Effector CD4-positive, alpha-beta T cell (primary cell): Measurements from ENCODE around the gene AGAP1.

Experiments
- DNase-seq: peaks from one replicate; pipeline ENCODE4 v3.0.0-alpha.2; 2020

Gene AGAP1

GRCh38 chr2:235489897-235490296 is 3.9 kb upstream of the AGAP1 start:
- DNase-seq, result no peak

DNA sequence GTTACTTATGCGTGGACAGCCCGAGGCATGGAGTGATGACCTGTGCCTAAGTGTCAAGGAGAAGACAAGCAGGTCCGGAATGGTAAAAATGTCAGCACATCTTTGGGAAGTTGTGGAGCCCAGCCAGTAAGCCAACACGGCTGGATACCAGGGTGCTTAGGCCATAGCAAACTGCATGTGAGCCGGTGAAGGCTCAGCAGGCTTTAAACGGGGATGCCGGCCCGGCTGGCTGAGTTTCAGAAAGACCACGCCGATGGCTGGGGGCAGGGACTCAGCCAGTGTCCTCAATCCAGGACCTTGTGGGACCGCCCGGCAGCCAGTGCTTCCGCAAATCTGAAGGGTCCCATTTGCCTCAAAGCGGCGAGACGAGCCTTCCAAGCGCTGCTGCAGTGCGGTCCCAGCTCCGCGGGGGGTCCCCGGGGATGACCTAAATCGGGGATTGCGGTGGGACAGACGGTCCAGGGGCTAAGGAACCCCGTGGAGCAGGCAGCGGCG is 946 bp upstream of the AGAP1 start:
- no peak for DNase-seq

DNA sequence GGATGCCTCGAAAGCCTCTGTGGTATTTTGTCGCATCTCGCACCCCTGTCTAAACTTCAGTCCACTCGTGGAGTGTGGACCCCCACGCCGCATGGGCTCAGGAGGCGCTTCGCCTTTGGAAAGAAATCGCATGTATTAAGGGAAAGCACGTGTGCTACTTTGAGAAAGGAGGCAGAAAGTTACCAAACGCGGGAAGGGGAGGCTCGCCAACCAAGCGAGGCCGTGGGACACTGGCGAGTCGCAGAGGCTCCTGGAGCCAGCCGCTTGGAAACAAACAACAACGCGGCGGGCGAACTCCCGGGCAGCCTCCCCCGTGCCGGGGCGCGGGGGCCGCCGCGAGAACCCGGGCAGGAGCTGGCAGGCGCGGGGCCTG is 455 bp upstream of the AGAP1 start:
- no peak for DNase-seq

DNA sequence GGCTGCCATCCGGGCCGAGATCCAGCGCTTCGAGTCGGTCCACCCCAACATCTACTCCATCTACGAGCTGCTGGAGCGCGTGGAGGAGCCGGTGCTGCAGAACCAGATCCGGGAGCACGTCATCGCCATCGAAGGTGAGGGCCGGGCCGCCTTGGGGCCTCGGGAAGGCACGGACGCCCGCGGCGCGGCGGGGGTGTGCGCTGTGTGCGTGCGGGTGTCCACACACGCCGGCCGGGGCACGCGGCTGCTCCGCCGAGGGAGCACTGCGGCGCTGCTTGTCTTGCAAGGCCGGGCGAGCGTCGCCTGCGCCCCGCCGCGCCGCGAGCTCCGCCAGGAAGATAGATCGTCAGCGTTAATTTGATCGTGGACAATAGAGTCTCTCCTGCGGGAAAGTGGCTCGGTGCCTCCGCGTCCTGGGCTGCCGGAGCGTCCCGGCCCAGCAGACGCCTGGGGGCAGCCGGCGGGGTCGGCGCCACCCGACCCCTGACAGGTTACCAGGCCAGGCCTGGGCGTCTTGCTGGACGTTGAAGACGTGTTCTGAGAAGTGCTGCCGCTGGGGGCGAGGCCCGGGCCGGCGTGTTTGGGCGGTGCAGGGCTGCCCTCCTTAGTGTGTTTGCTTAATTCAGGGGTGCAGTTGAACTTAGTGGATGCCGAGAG is 1.0 kb downstream of the AGAP1 start:
- DNase-seq, result no peak

DNA sequence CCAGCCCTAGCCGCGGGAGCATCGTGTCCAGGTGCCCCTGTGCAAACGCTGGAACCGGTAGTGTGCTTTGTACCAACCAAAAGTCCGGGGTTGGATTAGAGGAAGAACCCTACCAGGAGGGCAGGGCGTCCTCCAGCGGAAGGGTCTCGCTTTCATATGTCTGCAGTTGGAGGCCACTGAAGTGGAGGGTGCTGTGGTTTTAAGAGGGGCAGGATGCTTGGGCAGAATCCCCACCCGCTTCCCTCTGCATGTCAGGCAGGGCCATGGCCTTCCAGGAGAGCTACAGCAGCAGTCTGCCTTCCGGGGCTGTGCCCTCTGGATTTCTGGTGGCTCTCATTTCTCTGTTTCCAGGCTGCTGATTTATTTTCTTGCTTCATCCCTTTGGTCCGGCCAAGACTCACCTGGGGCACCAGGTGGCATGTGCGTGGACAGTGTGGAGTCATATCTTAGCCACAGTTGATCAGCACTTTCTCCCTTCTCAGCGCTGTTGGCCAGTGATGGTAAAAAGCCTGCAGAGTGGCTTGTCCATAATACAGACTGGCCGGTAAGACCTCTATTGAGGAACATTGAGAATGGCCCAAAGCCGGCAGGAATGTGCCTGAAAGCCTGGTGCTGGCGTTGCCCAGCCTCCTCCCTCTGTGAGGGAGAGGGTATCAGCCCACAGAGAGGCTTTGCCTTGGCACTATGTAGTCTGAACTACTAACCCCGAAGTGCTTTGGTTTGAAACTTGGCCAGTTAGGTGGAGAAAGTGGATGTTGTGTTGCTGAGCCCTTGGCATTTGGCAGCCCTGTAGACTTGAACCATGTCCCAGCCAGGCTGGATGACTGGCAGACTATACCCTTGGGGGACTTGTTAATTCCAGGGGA is 1.8 kb downstream of the AGAP1 start:
- no peak for DNase-seq

GRCh38 chr2:235496239-235496621 is 2.4 kb downstream of the AGAP1 start:
- no peak for DNase-seq

GRCh38 chr2:235497096-235497495 is 3.3 kb downstream of the AGAP1 start:
- no peak for DNase-seq

DNA sequence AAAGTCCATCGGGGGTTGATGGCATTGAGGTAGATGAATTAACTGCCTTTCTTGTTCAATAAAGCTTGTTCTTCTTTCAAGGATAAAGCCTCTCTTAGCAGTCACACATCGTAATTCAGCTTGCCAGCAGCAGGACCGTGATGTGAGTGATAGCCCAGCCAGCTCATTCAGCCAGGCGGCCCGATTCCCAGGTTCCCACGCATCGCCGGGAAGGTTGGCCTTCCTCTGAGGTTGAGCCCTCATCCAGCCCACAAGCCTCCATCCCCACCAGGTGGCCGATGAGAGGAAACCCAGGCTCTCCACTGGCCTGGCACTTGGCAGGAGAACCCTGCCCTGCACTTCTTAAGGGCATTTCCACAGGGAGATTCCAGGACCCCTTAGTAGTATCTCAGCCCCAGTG is 4.7 kb downstream of the AGAP1 start:
- no peak for DNase-seq

GRCh38 chr2:235498946-235499812 is 5.3 kb downstream of the AGAP1 start:
- no peak for DNase-seq

GRCh38 chr2:235500110-235500760 is 6.4 kb downstream of the AGAP1 start:
- DNase-seq, result no peak

DNA sequence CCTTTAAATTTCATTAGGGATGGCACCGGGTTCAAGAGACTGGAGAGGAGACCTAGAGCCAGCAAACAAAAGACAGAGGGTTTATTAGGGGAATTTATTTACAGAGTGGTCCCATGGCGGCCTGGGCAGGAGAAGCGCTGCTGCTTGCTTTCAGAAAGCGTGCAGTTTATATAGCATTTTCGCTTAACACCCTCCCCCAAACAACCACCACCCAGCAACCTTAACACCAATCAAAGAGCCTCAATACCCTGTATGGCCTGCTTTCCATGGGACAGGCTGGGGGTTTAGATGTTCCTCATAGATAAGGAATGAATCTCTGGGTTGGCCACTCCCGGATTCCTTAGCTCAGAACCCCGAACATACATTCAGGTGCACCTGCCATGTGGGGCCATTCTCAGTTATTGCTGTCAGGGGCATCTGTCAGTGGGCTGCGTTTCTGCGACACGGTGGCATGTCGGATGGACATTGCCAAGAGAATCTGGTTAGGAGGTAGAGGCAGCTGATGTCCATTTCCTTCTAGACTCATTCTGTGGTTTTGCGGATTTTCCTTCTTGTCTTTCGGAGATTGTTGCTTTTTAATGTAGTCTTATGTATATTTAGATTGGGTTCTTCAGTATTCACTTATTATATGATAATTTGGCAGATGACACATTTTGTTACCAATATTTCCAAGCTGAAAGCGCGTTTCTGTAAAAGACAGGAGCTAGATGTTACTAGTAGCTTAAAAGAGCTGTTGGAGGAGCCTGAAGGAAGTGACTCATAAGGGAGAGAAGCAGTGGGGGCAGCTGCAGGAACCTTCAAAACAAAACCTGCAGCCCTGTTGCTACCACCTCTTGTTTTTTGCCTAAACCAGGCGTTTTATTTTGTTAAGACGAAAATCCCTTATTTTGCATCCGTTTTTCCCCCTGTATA is 7.2 kb downstream of the AGAP1 start:
- no peak for DNase-seq

DNA sequence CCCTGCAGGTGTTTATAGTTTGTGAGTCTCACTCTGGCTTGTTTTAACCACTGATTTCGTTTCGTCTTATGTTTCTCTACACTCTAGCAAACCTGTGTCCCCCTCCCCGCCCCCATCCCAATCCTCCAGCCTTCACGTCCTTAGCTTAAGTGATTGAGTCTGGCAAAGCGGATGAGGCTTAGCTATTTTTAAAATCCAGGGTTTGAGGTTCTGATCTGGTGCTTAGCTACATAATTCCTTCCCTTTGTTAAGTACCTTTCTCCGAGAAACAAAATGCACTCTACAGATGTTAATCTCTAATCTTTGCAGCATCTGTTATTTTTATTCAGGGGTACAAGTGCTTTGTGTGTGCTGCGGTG is 7.8 kb downstream of the AGAP1 start:
- no peak for DNase-seq

DNA sequence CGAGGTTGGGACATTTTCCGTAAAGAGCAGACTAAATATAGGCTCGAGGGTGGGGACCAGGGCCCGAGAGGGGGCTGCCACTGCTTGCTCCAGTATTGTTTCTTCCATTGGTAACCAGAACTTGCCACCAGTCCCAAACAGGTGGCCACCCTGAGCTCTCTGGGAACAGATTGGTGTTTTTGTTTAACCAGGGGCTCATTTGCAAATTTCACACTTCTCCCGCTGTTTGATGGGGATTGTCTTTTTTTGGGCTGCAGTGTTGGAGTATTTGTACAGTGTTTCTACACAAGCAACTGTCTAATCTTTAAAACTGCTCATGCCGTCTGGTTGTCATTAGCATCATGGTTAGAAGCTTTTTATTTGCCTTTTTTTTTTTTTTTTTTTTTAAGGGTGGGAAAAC is 8.5 kb downstream of the AGAP1 start:
- no peak for DNase-seq

DNA sequence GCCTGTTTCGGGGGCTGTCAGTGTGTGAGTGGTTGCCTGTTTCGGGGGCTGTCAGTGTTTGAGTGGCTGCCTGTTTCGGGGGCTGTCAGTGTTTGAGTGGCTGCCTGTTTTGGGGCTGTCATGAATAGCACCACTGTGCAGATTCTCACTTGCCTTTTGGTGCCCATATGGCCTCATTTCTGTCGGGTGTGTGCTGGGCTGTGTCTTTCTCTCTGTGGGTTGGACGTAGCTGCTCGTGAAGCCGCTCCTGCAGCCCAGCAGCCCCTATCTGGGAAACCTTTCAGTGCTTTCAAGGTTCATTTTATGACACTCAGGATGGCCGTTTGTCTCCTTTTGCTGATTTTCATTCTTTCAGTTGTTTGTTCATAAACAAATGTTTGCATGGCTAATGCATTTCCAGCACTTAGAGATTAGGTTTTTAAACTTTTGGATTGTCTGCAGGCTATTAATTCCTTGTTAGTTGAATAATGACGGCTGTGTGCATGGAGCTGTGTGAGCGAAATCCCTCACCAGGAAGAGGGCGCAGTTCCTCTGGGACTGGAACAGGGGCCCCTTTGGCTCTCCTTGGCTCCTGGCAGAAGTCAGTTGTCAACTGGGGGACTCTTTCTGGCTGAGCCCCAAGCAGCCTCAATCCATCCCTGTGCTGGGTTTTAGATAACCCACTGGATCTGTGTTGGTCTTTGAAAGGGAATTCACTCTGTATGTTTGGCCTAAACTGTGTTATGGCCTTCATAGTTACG is 10.8 kb downstream of the AGAP1 start:
- no peak for DNase-seq

- DNase-seq, result no peak
Measured at GRCh38 chr2:235505181-235505741, 11.4 kb downstream of the AGAP1 start.

GRCh38 chr2:235506291-235506996 is 12.6 kb downstream of the AGAP1 start:
- no peak for DNase-seq

DNA sequence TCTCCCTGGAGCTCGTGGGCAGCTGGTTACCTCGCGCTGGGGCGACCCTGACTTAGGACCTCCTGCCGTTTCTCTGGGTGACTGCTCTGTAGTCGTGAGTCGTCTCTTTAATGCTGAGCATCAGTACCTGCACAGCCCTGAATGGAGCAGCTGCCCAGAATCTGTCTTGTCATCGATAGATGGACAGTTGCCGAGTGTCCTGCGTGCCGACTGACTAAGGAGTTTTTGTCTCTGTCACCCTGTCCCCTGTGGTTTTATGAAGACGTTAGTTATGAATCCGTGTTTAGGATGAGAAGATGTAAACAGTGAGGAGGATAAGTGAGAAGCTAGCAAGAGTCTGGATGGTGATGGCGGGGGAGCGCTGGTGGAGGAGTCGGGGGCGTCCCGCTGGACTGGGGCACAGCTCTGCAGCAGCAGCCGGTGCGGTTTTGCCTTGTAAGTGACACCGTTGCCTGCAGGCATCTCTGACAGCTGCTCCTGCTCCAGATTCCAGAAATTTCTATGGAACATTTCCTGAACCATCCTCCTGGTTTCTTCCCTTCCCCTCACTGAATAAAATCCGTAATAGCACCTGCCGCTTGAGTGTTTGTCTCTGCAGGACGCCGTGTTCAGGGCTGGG is 13.3 kb downstream of the AGAP1 start:
- no peak for DNase-seq

GRCh38 chr2:235507928-235508327 is 14.1 kb downstream of the AGAP1 start:
- DNase-seq, result no peak

DNA sequence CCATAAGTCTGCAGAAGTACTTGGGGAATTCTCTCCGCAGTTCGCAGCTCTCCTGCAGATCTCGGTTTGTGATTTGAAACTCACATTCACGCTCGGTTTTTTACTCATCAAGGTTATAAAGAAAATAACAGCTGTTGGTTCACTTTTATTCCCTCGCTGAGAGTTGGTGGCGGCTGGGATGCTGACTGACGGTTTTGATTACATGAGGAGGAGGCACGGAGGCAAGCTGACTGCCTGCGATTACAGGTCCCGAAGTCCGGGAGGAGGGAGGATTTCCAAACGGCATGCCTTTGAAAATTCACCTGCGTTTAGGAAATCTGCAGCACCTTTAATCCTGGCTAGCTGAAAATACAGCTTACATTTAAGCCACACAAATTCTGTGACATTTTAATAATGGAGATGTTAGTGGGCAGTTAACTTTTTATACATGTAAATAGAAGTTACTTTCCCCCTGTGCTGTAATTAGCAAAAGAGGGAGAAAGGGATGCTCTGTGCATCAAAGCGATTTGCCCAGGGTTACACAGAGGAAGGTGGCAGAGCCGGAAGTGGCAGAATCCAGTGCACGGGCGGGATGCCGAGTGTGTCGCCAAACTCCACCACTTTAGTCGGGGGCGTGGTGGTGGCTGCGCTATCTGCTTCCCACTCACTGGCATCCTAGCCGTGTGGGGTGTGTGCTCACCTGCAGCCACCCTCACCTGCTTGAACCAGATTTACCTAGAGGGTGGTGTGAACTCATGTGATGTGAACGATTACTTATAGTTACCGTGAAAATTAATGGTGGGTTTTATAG is 14.7 kb downstream of the AGAP1 start:
- no peak for DNase-seq
